ENCODE data around the gene TPO.
"Not testable (repeated sequence)": the region's sequence is repeated elsewhere in the genome, so short reads cannot be mapped to it uniquely, and the experiment has no call there.

The TPO gene

GRCh38 chr2:1406434-1406833 lies 6.8 kb upstream of the TPO start:
- DNase-seq, result no peak

- no peak for DNase-seq
Measured at GRCh38 chr2:1407950-1408675, 5.2 kb upstream of the TPO start.

- no peak for DNase-seq
Measured at GRCh38 chr2:1414121-1414520, 858 bp downstream of the TPO start.

GRCh38 chr2:1414901-1415300 lies 1.6 kb downstream of the TPO start:
- not testable (repeated sequence) for DNase-seq

- no peak for DNase-seq
Measured at GRCh38 chr2:1415501-1415900, 2.2 kb downstream of the TPO start.

- no peak for DNase-seq
Measured at GRCh38 chr2:1418566-1418965, 5.3 kb downstream of the TPO start.

GRCh38 chr2:1420746-1421480 lies 7.7 kb downstream of the TPO start:
- DNase-seq, result no peak

GRCh38 chr2:1421731-1422130 lies 8.5 kb downstream of the TPO start:
- no peak for DNase-seq

GRCh38 chr2:1422131-1422530 lies 8.9 kb downstream of the TPO start:
- no peak for DNase-seq

GRCh38 chr2:1422716-1423285 lies 9.5 kb downstream of the TPO start:
- DNase-seq, result no peak

GRCh38 chr2:1427086-1427485 lies 13.8 kb downstream of the TPO start:
- DNase-seq, result no peak

GRCh38 chr2:1429895-1430294 lies 16.6 kb downstream of the TPO start:
- no peak for DNase-seq

GRCh38 chr2:1430491-1430890 lies 17.2 kb downstream of the TPO start:
- no peak for DNase-seq

- no peak for DNase-seq
Measured at GRCh38 chr2:1431886-1432400, 18.7 kb downstream of the TPO start.

GRCh38 chr2:1432726-1433125 lies 19.5 kb downstream of the TPO start:
- no peak for DNase-seq

- DNase-seq, result no peak
Measured at GRCh38 chr2:1436369-1436768, 23.1 kb downstream of the TPO start.

GRCh38 chr2:1437101-1437500 lies 23.8 kb downstream of the TPO start:
- DNase-seq, result no peak

GRCh38 chr2:1437537-1437936 lies 24.3 kb downstream of the TPO start:
- no peak for DNase-seq

- DNase-seq, result no peak
Measured at GRCh38 chr2:1438972-1439371, 25.7 kb downstream of the TPO start.

- no peak for DNase-seq
Measured at GRCh38 chr2:1440581-1440980, 27.3 kb downstream of the TPO start.

GRCh38 chr2:1446301-1446700 lies 33.0 kb downstream of the TPO start:
- DNase-seq, result no peak

GRCh38 chr2:1448009-1448408 lies 34.7 kb downstream of the TPO start:
- no peak for DNase-seq

- no peak for DNase-seq
Measured at GRCh38 chr2:1450915-1451314, 37.7 kb downstream of the TPO start.

- no peak for DNase-seq
Measured at GRCh38 chr2:1451422-1451821, 38.2 kb downstream of the TPO start.

All from hematopoietic multipotent progenitor cell treated with erythropoietin and hydrocortisone succinate and interleukin-3 and kit ligand, for 6 days (in vitro differentiated cells).